Sigmoid colon (tissue), 7 donors: ENCODE results near the gene FGF4. TPM values are rescaled to one million over a fixed set of nuclear protein-coding genes. Genes with fewer than 3 reads are reported as not detected.

Experiments
- DNase-seq: peaks from one replicate; pipeline ENCODE4 v3.0.0-alpha.2; 2019
- H3K27ac ChIP-seq, 4 donors: fragments of 200-600 bp; sonication (generic); one replicate each; pipeline ENCODE4 v1.5.1; 2016 to 2019; ENCODE audit warnings: mild to moderate bottlenecking in 1 of 4
- H3K27me3 ChIP-seq, 3 donors: fragments of 200-600 bp; sonication (generic); one replicate each; pipeline ENCODE4 v1.5.1; 2019; ENCODE audit warnings: mild to moderate bottlenecking in 1 of 3
- H3K36me3 ChIP-seq, 4 donors: fragments of 200-600 bp; sonication (generic); one replicate each; pipeline ENCODE4 v1.5.1; 2016 to 2019
- H3K4me1 ChIP-seq, 4 donors: fragments of 200-600 bp; sonication (generic); one replicate each; pipeline ENCODE4 v1.5.1; 2017 to 2019
- H3K4me3 ChIP-seq, 4 donors: fragments of 200-600 bp; sonication (generic); one replicate each; pipeline ENCODE4 v1.5.1; 2017 to 2019; ENCODE audit warnings: mild to moderate bottlenecking in 2 of 4, moderate library complexity in 1 of 4
- H3K9me3 ChIP-seq, 4 donors: fragments of 200-600 bp in 3 of 4; sonication (generic) in 3 of 4; one replicate each; pipeline versions ENCODE4 v1.5.1 to v1.6.1; 2013 to 2019
- EP300 ChIP-seq, 4 donors: sonication (generic); formaldehyde crosslinking; IDR thresholded peaks; one replicate each; pipeline ENCODE4 v1.6.1; 2017; ENCODE audit warnings: antibody characterized with exemption in 4 of 4
- POLR2A ChIP-seq, 2 donors: fragments of 450-650 bp; IDR thresholded peaks; one replicate each; pipeline ENCODE4 v1.6.1; 2016; ENCODE audit warnings: antibody characterized with exemption in 2 of 2, mild to moderate bottlenecking in 2 of 2, moderate library complexity in 2 of 2
- POLR2AphosphoS5 ChIP-seq, 4 donors: sonication (generic); formaldehyde crosslinking; IDR thresholded peaks; one replicate each; pipeline ENCODE4 v1.6.1; 2017; ENCODE audit warnings: antibody characterized with exemption in 4 of 4
- WGBS, 2 donors: extraction: QIAGEN DNeasy Blood & Tissue Kit; methylation state at CpG; one replicate each; pipeline ENCODE4 v1.1.7; 2013; 5-methylcytosine and 5-hydroxymethylcytosine counted together
- intact Hi-C: fragments of 100-400 bp; cut with DNase I; formaldehyde crosslinking; loops from one replicate; pipeline ENCODE4 v1.15.1; 2023
- polyA plus RNA-seq, 3 donors: library from polyadenylated mRNA; stranded (reverse); fragments of 200-250 nt; gene quantifications; one replicate each; pipeline ENCODE4 v1.2.3, GENCODE V29; 2013
- total RNA-seq, 4 donors: library from RNA; depleted of rRNA; stranded (reverse); fragments of >200 nt; gene quantifications; one replicate each; pipeline ENCODE4 v1.1.0, GENCODE V29; 2016
- TF ChIP-seq, protein P1 (sequence below), 4 experiments: fragments of 450-650 bp in 3 of 4; fragments of 200-600 bp in 1 of 4; IDR thresholded peaks; one replicate each; pipeline ENCODE4 v1.5.1; 2016 to 2019; ENCODE audit warnings: antibody characterized with exemption in 4 of 4, mild to moderate bottlenecking in 3 of 4, moderate library complexity in 2 of 4
- donor health status: healthy with polysubstance abuse.
- donor health status: Bipolar disorder and iron deficiency.
- donor health status: healthy.

FGF4 gene
- total and polyA plus RNA-seq, 7 donors: not detected

DNA sequence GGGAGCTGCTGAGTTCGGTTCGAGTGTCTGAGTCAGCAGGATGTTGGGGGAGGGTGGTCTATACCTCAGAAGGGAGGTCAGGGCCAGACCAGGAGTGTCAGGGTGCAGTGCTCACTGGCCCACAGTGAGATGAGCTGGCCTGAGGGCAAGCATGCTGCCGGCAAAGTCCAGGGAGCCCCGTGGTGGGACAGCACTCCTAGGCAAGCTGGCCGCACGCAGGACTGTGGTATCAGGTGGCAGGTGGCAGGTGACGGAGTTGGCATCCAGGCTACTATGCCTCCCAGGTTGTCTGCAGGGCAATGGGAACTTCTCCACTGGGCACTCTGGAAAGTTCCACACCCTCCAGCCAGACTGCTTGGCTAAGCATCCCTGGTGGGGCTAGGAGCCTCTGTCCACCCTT lies 39.3 kb upstream of the FGF4 start:
- intact Hi-C loops: no loop called here
- TF ChIP-seq, protein P1, sequence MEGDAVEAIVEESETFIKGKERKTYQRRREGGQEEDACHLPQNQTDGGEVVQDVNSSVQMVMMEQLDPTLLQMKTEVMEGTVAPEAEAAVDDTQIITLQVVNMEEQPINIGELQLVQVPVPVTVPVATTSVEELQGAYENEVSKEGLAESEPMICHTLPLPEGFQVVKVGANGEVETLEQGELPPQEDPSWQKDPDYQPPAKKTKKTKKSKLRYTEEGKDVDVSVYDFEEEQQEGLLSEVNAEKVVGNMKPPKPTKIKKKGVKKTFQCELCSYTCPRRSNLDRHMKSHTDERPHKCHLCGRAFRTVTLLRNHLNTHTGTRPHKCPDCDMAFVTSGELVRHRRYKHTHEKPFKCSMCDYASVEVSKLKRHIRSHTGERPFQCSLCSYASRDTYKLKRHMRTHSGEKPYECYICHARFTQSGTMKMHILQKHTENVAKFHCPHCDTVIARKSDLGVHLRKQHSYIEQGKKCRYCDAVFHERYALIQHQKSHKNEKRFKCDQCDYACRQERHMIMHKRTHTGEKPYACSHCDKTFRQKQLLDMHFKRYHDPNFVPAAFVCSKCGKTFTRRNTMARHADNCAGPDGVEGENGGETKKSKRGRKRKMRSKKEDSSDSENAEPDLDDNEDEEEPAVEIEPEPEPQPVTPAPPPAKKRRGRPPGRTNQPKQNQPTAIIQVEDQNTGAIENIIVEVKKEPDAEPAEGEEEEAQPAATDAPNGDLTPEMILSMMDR (IDR thresholded peaks at IDR 0.05): no peak
- TF ChIP-seq POLR2AphosphoS5 (IDR thresholded peaks at IDR 0.05) (no peak), EP300 (IDR thresholded peaks at IDR 0.05) (no peak), POLR2A (IDR thresholded peaks at IDR 0.05) (no peak)
- WGBS, 2 donors: 79 to 87% methylated on average over 7 of the region's 7 CpGs
- Histone ChIP-seq H3K4me3 (no peak overlapping the region), H3K27ac (no peak overlapping the region), H3K4me1 (peaks cover 0 to 19% (median 8%) of the 10 kb centered on the region in 4 donors), H3K9me3 (no peaks in the 10 kb centered on the region), H3K36me3 (no peaks in the 10 kb centered on the region), H3K27me3 (peaks cover 30 to 77% (median 53%) of the 10 kb centered on the region in 3 donors)
- no peak for DNase-seq

DNA sequence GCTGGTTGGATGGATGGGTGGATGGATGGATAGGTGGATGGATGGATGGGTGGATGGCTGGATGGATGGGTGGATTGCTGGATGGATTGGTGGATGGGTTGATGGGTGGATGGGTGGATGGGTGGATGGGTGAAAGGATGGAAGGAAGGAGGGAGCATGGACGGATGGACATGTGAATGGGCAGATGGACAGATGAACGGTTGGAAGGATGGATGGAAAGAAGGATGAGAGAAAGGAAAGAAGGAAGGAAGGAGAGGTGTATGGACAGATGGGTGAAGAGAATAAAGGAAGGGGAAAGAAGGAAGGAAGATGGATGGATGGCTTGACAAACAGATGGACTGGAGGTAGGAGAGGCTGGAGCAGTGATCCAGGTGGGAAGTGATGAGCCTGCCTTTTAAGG lies 38.7 kb upstream of the FGF4 start:
- peaks cover 26 to 75% (median 48%) of the 10 kb centered on the region in 3 donors for H3K27me3 ChIP-seq
- no peaks in the 10 kb centered on the region for H3K9me3 ChIP-seq
- H3K36me3 ChIP-seq: no peaks in the 10 kb centered on the region
- TF ChIP-seq EP300 (IDR thresholded peaks at IDR 0.05) (no peak), POLR2A (IDR thresholded peaks at IDR 0.05) (no peak)
- TF ChIP-seq, protein P1 (IDR thresholded peaks at IDR 0.05): no peak
- no peak overlapping the region for H3K27ac ChIP-seq
- H3K4me3 ChIP-seq: no peak overlapping the region
- intact Hi-C loops: no loop called here
- 85 to 90% methylated on average over 2 of the region's 2 CpGs for WGBS, 2 donors
- no peak for DNase-seq
- H3K4me1 ChIP-seq: peaks cover 0 to 19% (median 8%) of the 10 kb centered on the region in 4 donors

DNA sequence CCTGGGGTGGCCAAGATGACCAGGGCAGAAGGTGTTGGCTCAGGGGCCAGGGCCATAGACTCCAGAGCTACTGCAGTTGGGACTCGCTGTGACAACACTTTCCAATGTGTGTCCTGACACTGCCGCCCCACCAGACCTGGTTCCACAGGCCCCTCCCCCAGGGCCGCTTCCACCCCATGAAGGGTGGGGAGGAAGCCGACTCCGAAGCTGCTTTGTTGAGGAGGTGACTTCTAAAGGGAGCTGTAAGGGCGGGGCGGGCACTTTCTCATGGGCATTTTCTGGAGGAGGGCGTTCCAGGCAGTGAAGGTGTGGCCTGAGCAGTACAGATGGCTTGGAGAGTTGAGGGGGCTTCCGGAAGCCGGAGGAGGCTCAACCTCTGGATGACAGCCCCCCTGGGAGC lies 37.8 kb upstream of the FGF4 start:
- no peak overlapping the region for H3K4me3 ChIP-seq
- H3K27me3 ChIP-seq: peaks cover 17 to 71% (median 39%) of the 10 kb centered on the region in 3 donors
- TF ChIP-seq, protein P1 (IDR thresholded peaks at IDR 0.05): no peak
- TF ChIP-seq EP300 (IDR thresholded peaks at IDR 0.05) (no peak), POLR2A (IDR thresholded peaks at IDR 0.05) (no peak), POLR2AphosphoS5 (IDR thresholded peaks at IDR 0.05) (no peak)
- H3K9me3 ChIP-seq: no peaks in the 10 kb centered on the region
- 59 to 74% methylated on average over 10 of the region's 10 CpGs for WGBS, 2 donors
- intact Hi-C loops: no loop called here
- H3K4me1 ChIP-seq: peaks cover 0 to 10% (median 8%) of the 10 kb centered on the region in 4 donors
- no peaks in the 10 kb centered on the region for H3K36me3 ChIP-seq
- DNase-seq: no peak
- no peak overlapping the region for H3K27ac ChIP-seq

DNA sequence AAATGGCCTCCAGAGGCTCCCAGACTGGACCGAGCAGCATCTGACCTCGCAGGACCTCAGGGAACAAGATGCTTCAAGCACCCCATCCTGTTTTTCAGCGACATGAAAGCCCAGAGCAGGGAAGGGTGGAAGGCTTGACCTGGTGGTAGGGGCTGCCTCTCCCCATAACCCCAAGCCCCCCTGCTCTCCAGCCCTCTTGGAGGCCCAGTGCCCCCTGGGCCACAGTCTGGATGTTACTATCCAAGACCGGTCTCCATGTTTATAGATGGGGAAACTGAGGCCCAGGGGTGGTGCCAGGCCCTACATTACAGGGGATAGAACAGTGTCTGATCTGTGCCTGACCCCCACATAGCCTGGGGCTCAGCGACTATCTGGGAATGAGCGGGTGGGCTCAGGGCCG lies 37.1 kb upstream of the FGF4 start:
- Histone ChIP-seq H3K27me3 (peaks cover 10 to 64% (median 32%) of the 10 kb centered on the region in 3 donors), H3K27ac (no peak overlapping the region), H3K4me3 (no peak overlapping the region), H3K9me3 (no peaks in the 10 kb centered on the region), H3K36me3 (no peaks in the 10 kb centered on the region), H3K4me1 (peaks cover 0 to 3% (median 1%) of the 10 kb centered on the region in 4 donors)
- WGBS, 2 donors: 88 to 90% methylated on average over 7 of the region's 7 CpGs
- TF ChIP-seq POLR2AphosphoS5 (IDR thresholded peaks at IDR 0.05): no peak
- TF ChIP-seq EP300 (IDR thresholded peaks at IDR 0.05): no peak
- TF ChIP-seq, protein P1 (IDR thresholded peaks at IDR 0.05): no peak
- no peak for TF ChIP-seq POLR2A (IDR thresholded peaks at IDR 0.05)
- intact Hi-C loops: no loop called here
- no peak for DNase-seq

DNA sequence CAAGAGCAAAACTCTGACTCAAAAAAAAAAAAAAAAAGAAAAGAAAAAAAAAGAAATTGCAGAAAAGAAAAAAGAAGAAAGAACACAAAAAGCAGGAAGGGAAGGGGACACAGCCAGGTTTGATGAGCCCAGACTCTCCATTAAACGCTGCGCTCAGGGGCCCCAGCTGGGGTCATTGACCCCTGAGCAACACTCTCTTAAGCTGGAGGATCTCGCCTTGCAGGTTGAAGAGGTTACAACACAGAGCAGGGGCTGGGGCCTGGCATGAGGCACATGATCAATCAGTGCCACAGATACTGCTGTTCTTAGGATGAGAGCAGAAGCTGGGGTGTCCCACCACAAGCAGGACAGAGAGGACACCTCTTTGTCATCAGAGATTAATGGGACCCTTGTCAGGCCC lies 36.3 kb upstream of the FGF4 start:
- Histone ChIP-seq H3K27ac (no peak overlapping the region), H3K36me3 (no peaks in the 10 kb centered on the region), H3K4me3 (no peak overlapping the region), H3K4me1 (no peaks in the 10 kb centered on the region), H3K9me3 (no peaks in the 10 kb centered on the region), H3K27me3 (peaks cover 3 to 56% (median 24%) of the 10 kb centered on the region in 3 donors)
- intact Hi-C loops: no loop called here
- WGBS, 2 donors: 53 to 71% methylated on average over 3 of the region's 3 CpGs
- TF ChIP-seq EP300 (IDR thresholded peaks at IDR 0.05): no peak
- TF ChIP-seq, protein P1 (IDR thresholded peaks at IDR 0.05): no peak
- DNase-seq: no peak
